Measurements from ENCODE around the gene IFIT2.

DNA sequence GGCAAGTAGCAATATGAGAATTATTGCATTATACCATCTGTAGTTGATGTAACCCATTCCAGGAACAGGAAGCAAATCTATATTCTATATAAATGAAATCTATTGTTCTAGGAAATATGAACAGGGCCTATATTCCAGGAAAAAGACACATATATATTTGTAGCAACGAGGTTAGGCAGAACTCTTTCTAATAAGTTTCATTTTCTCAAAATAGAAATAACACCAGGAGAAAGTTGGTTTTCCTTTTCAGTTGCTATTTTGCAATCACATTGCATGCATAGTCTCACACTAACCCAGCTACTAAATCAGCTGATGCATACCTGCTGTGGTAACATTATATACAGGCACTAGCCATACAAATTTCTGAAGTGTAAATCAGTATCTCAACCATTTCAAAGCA, 6.2 kb upstream of the IFIT2 start:
- TF ChIP-seq, protein P1, sequence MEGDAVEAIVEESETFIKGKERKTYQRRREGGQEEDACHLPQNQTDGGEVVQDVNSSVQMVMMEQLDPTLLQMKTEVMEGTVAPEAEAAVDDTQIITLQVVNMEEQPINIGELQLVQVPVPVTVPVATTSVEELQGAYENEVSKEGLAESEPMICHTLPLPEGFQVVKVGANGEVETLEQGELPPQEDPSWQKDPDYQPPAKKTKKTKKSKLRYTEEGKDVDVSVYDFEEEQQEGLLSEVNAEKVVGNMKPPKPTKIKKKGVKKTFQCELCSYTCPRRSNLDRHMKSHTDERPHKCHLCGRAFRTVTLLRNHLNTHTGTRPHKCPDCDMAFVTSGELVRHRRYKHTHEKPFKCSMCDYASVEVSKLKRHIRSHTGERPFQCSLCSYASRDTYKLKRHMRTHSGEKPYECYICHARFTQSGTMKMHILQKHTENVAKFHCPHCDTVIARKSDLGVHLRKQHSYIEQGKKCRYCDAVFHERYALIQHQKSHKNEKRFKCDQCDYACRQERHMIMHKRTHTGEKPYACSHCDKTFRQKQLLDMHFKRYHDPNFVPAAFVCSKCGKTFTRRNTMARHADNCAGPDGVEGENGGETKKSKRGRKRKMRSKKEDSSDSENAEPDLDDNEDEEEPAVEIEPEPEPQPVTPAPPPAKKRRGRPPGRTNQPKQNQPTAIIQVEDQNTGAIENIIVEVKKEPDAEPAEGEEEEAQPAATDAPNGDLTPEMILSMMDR (IDR thresholded peaks at IDR 0.05; ENCODE audit: low read depth, low read length, missing input control) = no peak
- TF ChIP-seq TAF1 (conservative IDR thresholded peaks at IDR 0.05) = no peak
- TF ChIP-seq, protein P2, sequence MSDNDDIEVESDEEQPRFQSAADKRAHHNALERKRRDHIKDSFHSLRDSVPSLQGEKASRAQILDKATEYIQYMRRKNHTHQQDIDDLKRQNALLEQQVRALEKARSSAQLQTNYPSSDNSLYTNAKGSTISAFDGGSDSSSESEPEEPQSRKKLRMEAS (IDR thresholded peaks at IDR 0.05) = no peak
- TF ChIP-seq JUND (IDR thresholded peaks at IDR 0.05) = no peak
- TF ChIP-seq ATF3 (IDR thresholded peaks at IDR 0.05) = no peak
- TF ChIP-seq GABPA (IDR thresholded peaks at IDR 0.05 in 1 of 2, conservative IDR thresholded peaks at IDR 0.05 in 1 of 2) = no peak
- no peak for TF ChIP-seq REST (IDR thresholded peaks at IDR 0.05)
- TF ChIP-seq RAD21 (IDR thresholded peaks at IDR 0.05) = no peak
- TF ChIP-seq NR2F2 (IDR thresholded peaks at IDR 0.05) = no peak
- TF ChIP-seq RXRA (IDR thresholded peaks at IDR 0.05) = no peak
- no peak for TF ChIP-seq FOXA1 (IDR thresholded peaks at IDR 0.05)
- TF ChIP-seq ZBTB33 (IDR thresholded peaks at IDR 0.05) = no peak
- no peak for TF ChIP-seq SP1 (IDR thresholded peaks at IDR 0.05)
- TF ChIP-seq HNF4A (conservative IDR thresholded peaks at IDR 0.05) = no peak

Data from liver (tissue), 3 donors.